GM18499 (cell line): ENCODE data around the gene MYCBP2.
"Not testable (repeated sequence)": the region's sequence is repeated elsewhere in the genome, so short reads cannot be mapped to it uniquely, and the experiment has no call there.

Source experiments
- ATAC-seq: cut with Tn5 transposase; IDR thresholded peaks from one replicate; pipeline ENCODE4 v1.9.1; 2021; ENCODE audit warnings: moderate number of reproducible peaks; ENCODE audit not compliant: insufficient read depth, unreplicated experiment

The MYCBP2 gene

GRCh38 chr13:77326905-77327604, at the start of gene MYCBP2:
MYCBP2 (minus strand) TSS chr13:77327094; CDS start chr13:77326775, 319 bp downstream.
- ATAC-seq = peak; percentile 46

- no peak for ATAC-seq
Observed at GRCh38 chr13:77375560-77376108, 48.7 kb upstream of the MYCBP2 start.

GRCh38 chr13:77374786-77375185, 47.9 kb upstream of the MYCBP2 start:
- ATAC-seq = no peak

- ATAC-seq = no peak
Observed at GRCh38 chr13:77374339-77374738, 47.4 kb upstream of the MYCBP2 start.

GRCh38 chr13:77373502-77373901, 46.6 kb upstream of the MYCBP2 start:
- no peak for ATAC-seq

DNA sequence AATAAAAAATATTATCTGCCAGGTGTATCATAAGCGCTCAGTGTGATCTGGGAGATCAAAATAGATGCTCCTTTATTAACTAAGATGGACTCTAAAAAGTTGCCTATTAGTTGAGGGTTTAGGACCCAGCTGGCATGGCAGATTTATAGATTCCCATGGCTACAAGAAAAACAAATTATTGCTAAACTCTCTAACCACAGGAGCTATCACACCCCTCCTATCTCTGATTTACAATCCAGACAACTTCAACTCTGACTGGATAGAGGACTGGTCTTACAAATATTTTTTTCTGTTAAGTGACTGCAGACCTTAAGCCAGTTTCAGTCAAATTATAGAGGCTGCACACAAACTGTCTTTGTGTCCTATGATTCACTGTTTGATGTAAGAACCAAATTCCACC, 45.4 kb upstream of the MYCBP2 start:
- no peak for ATAC-seq

- no peak for ATAC-seq
Observed at GRCh38 chr13:77370888-77371287, 44.0 kb upstream of the MYCBP2 start.

GRCh38 chr13:77362166-77362565, 35.3 kb upstream of the MYCBP2 start:
- ATAC-seq = no peak

DNA sequence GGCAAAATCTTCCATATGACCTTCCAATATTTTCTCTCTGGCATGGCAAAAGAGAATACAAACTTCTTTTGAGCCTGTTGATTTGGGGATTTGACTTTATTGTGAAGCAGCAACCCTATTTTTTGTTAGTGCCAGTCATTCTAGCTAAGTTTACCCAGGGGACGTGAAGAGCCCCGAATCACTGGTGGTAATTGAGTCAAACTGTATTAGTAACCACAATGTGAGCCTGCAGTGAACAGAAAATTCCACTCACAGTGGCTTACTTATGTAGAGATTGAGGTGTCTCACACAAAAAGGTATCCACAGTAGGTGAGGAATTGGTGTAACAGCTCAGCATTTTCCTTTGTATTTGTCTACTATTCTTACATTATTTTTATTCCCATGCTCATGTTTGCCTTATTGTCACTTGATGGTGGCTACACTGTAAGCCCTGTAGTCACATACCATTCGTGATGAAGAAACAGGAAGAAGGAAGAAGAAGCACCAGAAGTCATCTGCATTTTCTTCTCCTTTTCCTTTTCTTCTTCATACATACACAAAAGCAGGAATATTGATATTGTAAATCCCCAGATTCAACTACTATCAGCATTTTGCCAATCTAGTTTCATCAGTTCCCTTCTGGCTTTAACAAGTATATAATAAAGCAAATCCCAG, 33.3 kb upstream of the MYCBP2 start:
- no peak for ATAC-seq

DNA sequence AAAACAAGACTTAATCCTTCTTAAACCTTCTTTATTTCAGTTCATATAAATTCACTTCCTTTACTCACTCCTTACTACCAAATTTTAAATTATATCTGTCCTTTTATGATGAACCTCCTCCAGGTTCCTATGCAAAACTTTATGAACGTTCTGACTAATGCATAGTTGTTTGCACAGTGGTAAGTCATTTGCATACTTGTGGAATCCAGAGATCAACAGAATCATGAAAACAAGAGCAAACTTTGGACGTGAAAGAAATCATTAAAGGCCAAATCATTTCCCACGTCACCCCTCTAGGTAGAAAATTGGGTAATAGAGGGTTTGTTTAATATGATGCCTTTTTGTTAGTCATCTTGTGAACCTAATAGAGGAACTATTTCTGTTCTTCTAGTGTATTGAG, 32.3 kb upstream of the MYCBP2 start:
- no peak for ATAC-seq

- no peak for ATAC-seq
Observed at GRCh38 chr13:77358001-77358400, 31.1 kb upstream of the MYCBP2 start.

DNA sequence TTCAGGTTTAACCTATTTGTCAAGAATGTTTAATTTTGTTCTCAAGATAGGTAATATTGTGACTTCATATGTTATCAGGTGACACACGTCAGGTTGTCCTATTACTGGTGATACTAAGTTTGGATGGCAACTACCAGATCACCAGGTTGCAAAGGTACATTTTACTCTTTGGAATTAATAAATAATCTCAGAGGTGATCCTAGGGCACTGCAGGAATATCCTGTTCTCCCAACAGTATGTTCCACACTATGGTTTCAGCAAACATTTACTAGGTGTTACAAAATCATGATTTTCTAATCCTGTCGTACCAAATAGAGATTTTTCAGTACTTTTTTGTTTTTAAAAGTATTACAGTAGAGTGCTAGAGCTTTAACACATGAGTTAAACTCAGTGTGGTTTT, 29.3 kb upstream of the MYCBP2 start:
- no peak for ATAC-seq

DNA sequence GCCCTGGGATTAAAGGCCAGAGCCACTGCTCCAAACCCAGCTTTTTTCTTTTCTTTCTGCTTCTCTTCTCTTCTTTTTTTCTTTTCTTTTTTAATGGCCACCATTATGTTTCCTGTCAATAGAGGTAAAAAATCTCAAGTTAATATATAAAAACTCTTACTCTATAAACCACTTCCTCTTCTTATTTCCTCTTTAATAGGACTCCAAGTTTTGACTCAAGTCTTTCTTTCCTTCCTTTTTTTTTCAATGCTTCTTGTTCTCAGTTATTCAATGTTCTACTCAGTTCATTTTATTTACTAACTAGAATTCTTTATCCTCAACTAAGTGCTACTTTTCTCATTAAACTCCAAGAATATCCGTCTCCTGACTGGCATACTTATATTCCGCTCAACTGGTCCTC, 27.1 kb upstream of the MYCBP2 start:
- ATAC-seq = no peak

DNA sequence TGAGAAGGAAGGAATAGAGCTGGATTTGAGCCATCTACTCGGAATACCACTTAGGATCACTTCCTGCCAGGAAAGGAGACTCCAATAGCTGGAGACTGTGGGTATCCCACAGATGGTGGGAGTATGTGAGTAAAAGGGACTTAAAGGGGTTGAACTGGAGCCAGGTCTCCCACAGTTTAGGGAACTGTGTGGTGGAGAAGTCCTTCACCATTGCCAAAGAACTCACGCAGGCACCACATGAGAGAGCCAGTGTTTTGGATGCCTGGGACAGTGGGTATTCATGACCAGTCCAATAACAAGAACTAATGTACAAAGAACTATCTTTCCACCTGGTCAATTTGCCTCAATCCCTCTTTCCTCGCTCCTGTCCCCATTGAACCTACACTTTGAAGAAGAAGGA, 24.4 kb upstream of the MYCBP2 start:
- ATAC-seq = no peak

- no peak for ATAC-seq
Observed at GRCh38 chr13:77350811-77351210, 23.9 kb upstream of the MYCBP2 start.

- ATAC-seq = no peak
Observed at GRCh38 chr13:77349365-77349764, 22.5 kb upstream of the MYCBP2 start.

GRCh38 chr13:77347351-77347750, 20.5 kb upstream of the MYCBP2 start:
- ATAC-seq = not testable (repeated sequence)

- peak; percentile 47 for ATAC-seq
Observed at GRCh38 chr13:77345150-77345780, 18.4 kb upstream of the MYCBP2 start.

- no peak for ATAC-seq
Observed at GRCh38 chr13:77343841-77344240, 16.9 kb upstream of the MYCBP2 start.

GRCh38 chr13:77339408-77339807, 12.5 kb upstream of the MYCBP2 start:
- ATAC-seq = peak; percentile 57

GRCh38 chr13:77338961-77339401, 12.1 kb upstream of the MYCBP2 start:
- peak; percentile 57 for ATAC-seq
